ENCODE measurements around the gene SPEN.
"Not testable (repeated sequence)": the region's sequence is repeated elsewhere in the genome, so short reads cannot be mapped to it uniquely, and the experiment has no call there.

Gene SPEN

DNA sequence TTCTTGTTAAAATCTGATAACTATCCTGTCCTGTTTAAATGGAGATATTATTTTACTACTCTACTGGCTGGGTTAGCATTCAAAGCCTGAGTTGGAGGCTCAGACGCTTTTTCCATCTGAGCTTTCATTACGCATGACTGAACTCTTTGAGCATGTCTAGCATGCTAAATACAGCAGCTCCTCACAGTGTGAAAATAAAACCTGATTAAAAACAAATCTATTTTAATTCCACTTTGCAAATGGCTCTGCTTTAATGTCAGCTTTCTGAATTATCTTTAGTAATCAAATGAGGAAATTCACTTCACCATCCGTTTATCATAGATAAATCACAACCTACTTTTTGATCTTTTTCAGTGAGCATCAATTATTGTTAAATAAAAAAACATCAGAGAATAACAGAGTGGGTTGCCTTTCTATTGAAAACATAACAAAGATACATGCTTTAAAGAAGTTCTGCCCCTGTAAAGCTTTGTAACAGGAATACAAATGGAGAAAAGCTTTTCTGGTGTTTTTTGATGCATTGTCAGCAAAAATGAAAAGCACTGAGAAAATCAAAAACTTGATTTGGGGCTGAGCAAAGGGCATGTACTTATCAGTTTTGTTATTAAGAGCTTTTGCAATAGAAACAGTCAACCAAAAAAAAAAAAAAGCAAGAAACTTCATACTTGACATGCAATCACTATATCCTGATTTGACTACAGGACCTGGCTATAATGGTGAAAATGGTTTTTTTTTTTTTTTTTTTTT, 3.5 kb upstream of the SPEN start:
- Histone ChIP-seq H3K79me2 (ENCODE audit: control insufficient read depth, low read length) (peaks cover 46% of the 10 kb centered on the region), H3K4me1 (ENCODE audit: control insufficient read depth, low read length) (peaks cover 62% of the 10 kb centered on the region), H4K20me1 (ENCODE audit: control insufficient read depth, insufficient read depth, low read depth, low read length) (no peaks in the 10 kb centered on the region), H3K36me3 (ENCODE audit: control insufficient read depth, low read length) (peaks cover 11% of the 10 kb centered on the region), H3F3A (ENCODE audit: control insufficient read depth, insufficient read depth) (peaks cover 45% of the 10 kb centered on the region), H3K4me2 (ENCODE audit: low read length) (peak overlapping the region; percentile 98), H3K9me3 (ENCODE audit: control insufficient read depth, insufficient read depth, low read length) (no peaks in the 10 kb centered on the region), H3K27me3 (ENCODE audit: control insufficient read depth, low read length) (no peaks in the 10 kb centered on the region), H3K4me3 (ENCODE audit: low read length) (peak overlapping the region; percentile 73), H3K27ac (ENCODE audit: low read depth, low read length) (peak overlapping the region; percentile 98), H3K9me2 (replicated peaks; ENCODE audit: control insufficient read depth, low read length) (no peaks in the 10 kb centered on the region)
- no peak for TF ChIP-seq EZH2phosphoT487 (IDR thresholded peaks at IDR 0.05; ENCODE audit: borderline replicate concordance, low read length)
- TF ChIP-seq, protein P1, sequence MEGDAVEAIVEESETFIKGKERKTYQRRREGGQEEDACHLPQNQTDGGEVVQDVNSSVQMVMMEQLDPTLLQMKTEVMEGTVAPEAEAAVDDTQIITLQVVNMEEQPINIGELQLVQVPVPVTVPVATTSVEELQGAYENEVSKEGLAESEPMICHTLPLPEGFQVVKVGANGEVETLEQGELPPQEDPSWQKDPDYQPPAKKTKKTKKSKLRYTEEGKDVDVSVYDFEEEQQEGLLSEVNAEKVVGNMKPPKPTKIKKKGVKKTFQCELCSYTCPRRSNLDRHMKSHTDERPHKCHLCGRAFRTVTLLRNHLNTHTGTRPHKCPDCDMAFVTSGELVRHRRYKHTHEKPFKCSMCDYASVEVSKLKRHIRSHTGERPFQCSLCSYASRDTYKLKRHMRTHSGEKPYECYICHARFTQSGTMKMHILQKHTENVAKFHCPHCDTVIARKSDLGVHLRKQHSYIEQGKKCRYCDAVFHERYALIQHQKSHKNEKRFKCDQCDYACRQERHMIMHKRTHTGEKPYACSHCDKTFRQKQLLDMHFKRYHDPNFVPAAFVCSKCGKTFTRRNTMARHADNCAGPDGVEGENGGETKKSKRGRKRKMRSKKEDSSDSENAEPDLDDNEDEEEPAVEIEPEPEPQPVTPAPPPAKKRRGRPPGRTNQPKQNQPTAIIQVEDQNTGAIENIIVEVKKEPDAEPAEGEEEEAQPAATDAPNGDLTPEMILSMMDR (IDR thresholded peaks at IDR 0.05; ENCODE audit: low read depth, low read length, poor library complexity, severe bottlenecking), result no peak

DNA sequence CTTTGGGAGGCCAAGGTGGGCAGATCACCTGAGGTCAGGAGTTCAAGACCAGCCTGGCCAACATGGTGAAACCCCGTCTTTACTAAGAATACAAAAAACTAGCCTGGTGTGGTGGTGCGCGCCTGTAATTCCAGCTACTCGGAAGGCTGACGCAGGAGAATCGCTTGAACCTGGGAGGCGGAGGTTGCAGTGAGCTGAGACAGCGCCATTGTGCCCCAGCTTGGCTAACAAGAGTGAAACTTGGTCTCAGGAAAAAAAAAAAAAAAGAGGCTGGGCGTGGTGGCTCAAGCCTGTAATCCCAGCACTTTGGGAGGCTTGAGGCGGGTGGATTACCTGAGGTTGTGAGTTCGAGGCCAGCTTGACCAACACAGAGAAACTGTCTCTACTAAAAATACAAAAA, 1.5 kb upstream of the SPEN start:
- H3K4me2 ChIP-seq (ENCODE audit: low read length), result peak overlapping the region; percentile 98
- H3K9me3 ChIP-seq (ENCODE audit: control insufficient read depth, insufficient read depth, low read length); H3K27me3 ChIP-seq (ENCODE audit: control insufficient read depth, low read length); H4K20me1 ChIP-seq (ENCODE audit: control insufficient read depth, insufficient read depth, low read depth, low read length); H3K9me2 ChIP-seq (replicated peaks; ENCODE audit: control insufficient read depth, low read length): not testable (repeated sequence)
- H3K27ac ChIP-seq (ENCODE audit: low read depth, low read length), result peak overlapping the region; percentile 98
- H3F3A ChIP-seq (ENCODE audit: control insufficient read depth, insufficient read depth), result peaks cover 53% of the 10 kb centered on the region
- peaks cover 67% of the 10 kb centered on the region for H3K79me2 ChIP-seq (ENCODE audit: control insufficient read depth, low read length)
- H3K4me1 ChIP-seq (ENCODE audit: control insufficient read depth, low read length), result peaks cover 72% of the 10 kb centered on the region
- H3K4me3 ChIP-seq (ENCODE audit: low read length), result peak overlapping the region; percentile 73
- H3K36me3 ChIP-seq (ENCODE audit: control insufficient read depth, low read length), result peaks cover 28% of the 10 kb centered on the region

DNA sequence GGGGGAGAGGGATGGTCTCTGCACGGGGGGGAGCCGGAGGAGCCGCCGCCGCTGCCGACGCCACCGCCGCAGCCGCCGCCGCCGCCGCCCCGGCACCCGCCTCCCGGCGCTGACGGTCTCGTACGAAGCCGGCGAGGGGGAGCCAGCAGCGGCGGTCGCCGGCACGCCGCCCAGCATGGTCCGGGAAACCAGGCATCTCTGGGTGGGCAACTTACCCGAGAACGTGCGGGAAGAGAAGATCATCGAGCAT, 311 bp downstream of the SPEN start:
- H3K4me2 ChIP-seq (ENCODE audit: low read length), result peak overlapping the region; percentile 90
- H3F3A ChIP-seq (ENCODE audit: control insufficient read depth, insufficient read depth), result peaks cover 53% of the 10 kb centered on the region
- H3K9me2 ChIP-seq (replicated peaks; ENCODE audit: control insufficient read depth, low read length), result no peaks in the 10 kb centered on the region
- peak overlapping the region; percentile 73 for H3K4me3 ChIP-seq (ENCODE audit: low read length)
- peaks cover 10% of the 10 kb centered on the region; the same call in 1 of the 2 replicates for H4K20me1 ChIP-seq (ENCODE audit: control insufficient read depth, insufficient read depth, low read depth, low read length)
- peaks cover 75% of the 10 kb centered on the region for H3K79me2 ChIP-seq (ENCODE audit: control insufficient read depth, low read length)
- no peaks in the 10 kb centered on the region for H3K9me3 ChIP-seq (ENCODE audit: control insufficient read depth, insufficient read depth, low read length)
- TF ChIP-seq, protein P1 (IDR thresholded peaks at IDR 0.05; ENCODE audit: low read depth, low read length, poor library complexity, severe bottlenecking), result no peak
- TF ChIP-seq EZH2phosphoT487 (IDR thresholded peaks at IDR 0.05; ENCODE audit: borderline replicate concordance, low read length), result no peak
- H3K27me3 ChIP-seq (ENCODE audit: control insufficient read depth, low read length), result no peaks in the 10 kb centered on the region
- peaks cover 73% of the 10 kb centered on the region for H3K4me1 ChIP-seq (ENCODE audit: control insufficient read depth, low read length)
- peak overlapping the region; percentile 98 for H3K27ac ChIP-seq (ENCODE audit: low read depth, low read length)
- H3K36me3 ChIP-seq (ENCODE audit: control insufficient read depth, low read length), result peaks cover 32% of the 10 kb centered on the region

DNA sequence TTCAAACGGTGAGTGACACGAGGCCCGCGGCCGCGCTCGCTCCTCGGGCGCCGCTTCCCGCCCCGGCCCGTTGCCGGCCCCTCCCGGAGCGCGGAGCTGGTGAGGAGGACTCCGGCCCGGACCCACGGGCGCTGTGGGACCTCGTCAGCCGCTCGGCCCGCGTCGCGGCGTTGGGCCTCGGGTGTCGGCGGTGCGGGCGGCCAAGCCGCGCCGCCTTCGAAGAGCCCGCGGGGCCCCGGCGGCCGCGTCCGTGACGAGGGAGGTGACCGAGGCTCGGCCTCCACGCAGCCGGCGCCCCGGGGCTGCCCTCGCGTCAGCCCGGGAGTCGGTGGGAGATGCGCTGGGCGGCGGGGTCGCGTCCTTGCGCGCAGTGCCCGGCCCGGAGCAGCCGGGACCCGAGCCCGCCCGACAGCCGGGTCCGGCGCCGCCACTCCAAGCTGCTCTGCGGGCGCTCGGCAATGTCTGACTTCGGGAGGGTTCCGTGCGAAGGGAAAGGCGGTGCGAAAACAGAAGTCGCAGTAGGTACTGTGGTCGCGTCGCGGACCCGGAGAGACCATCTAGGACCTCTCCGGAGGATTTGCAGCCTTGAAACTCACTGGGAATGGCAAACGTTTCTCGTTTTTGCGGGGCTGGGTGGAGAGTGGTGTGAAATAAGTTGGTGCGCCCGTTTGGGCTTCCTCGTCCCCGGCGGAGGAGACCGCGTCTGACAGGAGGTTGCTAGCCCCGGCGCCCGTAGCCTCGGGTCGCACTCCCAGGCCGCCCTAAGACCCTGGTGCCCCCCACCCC, 829 bp downstream of the SPEN start:
- H3K4me1 ChIP-seq (ENCODE audit: control insufficient read depth, low read length), result peaks cover 71% of the 10 kb centered on the region
- no peaks in the 10 kb centered on the region for H3K27me3 ChIP-seq (ENCODE audit: control insufficient read depth, low read length)
- peaks cover 33% of the 10 kb centered on the region for H3K36me3 ChIP-seq (ENCODE audit: control insufficient read depth, low read length)
- H3K9me3 ChIP-seq (ENCODE audit: control insufficient read depth, insufficient read depth, low read length), result no peaks in the 10 kb centered on the region
- peak overlapping the region; percentile 90 for H3K4me2 ChIP-seq (ENCODE audit: low read length)
- H3K27ac ChIP-seq (ENCODE audit: low read depth, low read length), result peak overlapping the region; percentile 98
- no peak for TF ChIP-seq EZH2phosphoT487 (IDR thresholded peaks at IDR 0.05; ENCODE audit: borderline replicate concordance, low read length)
- TF ChIP-seq, protein P1 (IDR thresholded peaks at IDR 0.05; ENCODE audit: low read depth, low read length, poor library complexity, severe bottlenecking), result no peak
- H3K4me3 ChIP-seq (ENCODE audit: low read length), result peak overlapping the region; percentile 73
- peaks cover 80% of the 10 kb centered on the region for H3K79me2 ChIP-seq (ENCODE audit: control insufficient read depth, low read length)
- H3K9me2 ChIP-seq (replicated peaks; ENCODE audit: control insufficient read depth, low read length), result no peaks in the 10 kb centered on the region
- H4K20me1 ChIP-seq (ENCODE audit: control insufficient read depth, insufficient read depth, low read depth, low read length), result peaks cover 10% of the 10 kb centered on the region; the same call in 1 of the 2 replicates
- peaks cover 50% of the 10 kb centered on the region for H3F3A ChIP-seq (ENCODE audit: control insufficient read depth, insufficient read depth)

Measured in DOHH2 (cell line).